Sigmoid colon (tissue), 4 donors: ENCODE measurements around the gene CACNA1F.
A peak's percentile ranks its signal among the peaks of the same experiment; 100 is the strongest.

Experiments
- EP300 ChIP-seq, 4 donors: sonication (generic); formaldehyde crosslinking; IDR thresholded peaks; one replicate each; pipeline ENCODE4 v1.6.1; 2017; ENCODE audit warnings: antibody characterized with exemption in 4 of 4
- POLR2A ChIP-seq, 2 donors: fragments of 450-650 bp; IDR thresholded peaks; one replicate each; pipeline ENCODE4 v1.6.1; 2016; ENCODE audit warnings: antibody characterized with exemption in 2 of 2, mild to moderate bottlenecking in 2 of 2, moderate library complexity in 2 of 2
- POLR2AphosphoS5 ChIP-seq, 4 donors: sonication (generic); formaldehyde crosslinking; IDR thresholded peaks; one replicate each; pipeline ENCODE4 v1.6.1; 2017; ENCODE audit warnings: antibody characterized with exemption in 4 of 4

DNA sequence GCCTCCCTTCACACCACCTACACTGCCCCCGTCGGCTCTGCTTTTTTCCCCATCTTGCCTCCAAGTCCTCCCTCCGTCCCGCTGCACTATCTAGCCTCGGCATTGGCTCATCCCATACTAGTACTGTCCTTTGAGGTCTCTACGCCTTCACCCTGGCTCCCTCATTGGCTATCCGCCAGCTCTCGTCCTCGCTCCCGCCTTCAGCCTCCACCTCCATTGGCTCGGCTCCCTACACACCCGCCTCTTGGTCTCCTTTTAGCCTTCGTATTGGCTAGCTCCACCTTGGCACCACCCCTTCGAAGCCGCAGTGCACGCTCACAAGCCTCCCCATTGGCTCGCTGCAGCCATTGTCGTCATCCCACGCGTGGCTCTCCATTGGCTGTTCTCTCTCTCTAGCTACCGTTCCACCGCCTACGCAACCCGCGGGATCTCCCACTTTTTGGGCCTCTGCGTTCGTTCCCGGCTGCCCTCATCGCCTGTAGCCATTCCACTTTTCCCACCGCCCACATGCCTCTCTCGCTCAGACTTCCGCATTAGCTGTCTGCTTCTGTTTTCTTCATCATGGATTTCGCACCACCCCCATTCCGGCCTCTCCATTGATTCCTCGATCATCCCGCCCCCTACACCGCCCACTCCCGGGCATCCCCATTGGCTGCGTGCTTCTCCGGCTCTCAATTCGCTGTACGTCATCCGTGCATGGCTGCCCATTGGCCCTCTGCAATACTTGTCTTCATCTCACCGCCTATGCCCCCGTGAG is 36.0 kb upstream of the CACNA1F start:
- TF ChIP-seq EP300 (IDR thresholded peaks at IDR 0.05) (no peak), POLR2A (IDR thresholded peaks at IDR 0.05) (peak; percentile 45 to 67), POLR2AphosphoS5 (IDR thresholded peaks at IDR 0.05) (peak; percentile 62 to 82 (median 78))
